HG03025 (cell line): Measurements from ENCODE around the gene MRPS2.
"Not testable (repeated sequence)": the region's sequence is repeated elsewhere in the genome, so short reads cannot be mapped to it uniquely, and the experiment has no call there.

Experiments
- ATAC-seq: cut with Tn5 transposase; IDR thresholded peaks from one replicate; pipeline ENCODE4 v1.9.1; 2021; ENCODE audit warnings: mild to moderate bottlenecking, moderate library complexity; ENCODE audit not compliant: unreplicated experiment, low FRiP score

MRPS2 gene

GRCh38 chr9:135526730-135527571 is 26.5 kb downstream of the MRPS2 start:
- no peak for ATAC-seq

- ATAC-seq: not testable (repeated sequence)
Measured at GRCh38 chr9:135528842-135529435, 28.5 kb downstream of the MRPS2 start.

DNA sequence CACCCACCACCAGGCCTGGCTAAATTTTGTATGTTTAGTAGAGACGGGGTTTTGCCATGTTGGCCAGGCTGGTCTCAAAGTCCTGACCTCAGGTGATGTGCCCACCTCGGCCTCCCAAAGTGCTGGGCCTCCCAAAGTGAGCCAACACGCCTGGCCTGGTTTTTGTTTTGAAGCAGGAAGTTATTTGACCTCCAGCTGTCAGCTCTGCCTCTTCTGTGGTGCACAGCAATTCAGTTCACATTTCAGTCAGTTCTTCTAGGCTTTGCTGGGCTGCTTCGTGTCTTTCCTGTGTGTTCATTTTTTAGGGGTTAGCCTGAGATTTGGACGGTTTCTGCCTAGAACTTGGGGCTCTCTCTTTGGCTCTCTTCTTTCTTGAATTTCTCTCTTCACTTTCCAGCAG is 29.7 kb downstream of the MRPS2 start:
- ATAC-seq: no peak

GRCh38 chr9:135531096-135531495 is 30.6 kb downstream of the MRPS2 start:
- ATAC-seq: no peak

DNA sequence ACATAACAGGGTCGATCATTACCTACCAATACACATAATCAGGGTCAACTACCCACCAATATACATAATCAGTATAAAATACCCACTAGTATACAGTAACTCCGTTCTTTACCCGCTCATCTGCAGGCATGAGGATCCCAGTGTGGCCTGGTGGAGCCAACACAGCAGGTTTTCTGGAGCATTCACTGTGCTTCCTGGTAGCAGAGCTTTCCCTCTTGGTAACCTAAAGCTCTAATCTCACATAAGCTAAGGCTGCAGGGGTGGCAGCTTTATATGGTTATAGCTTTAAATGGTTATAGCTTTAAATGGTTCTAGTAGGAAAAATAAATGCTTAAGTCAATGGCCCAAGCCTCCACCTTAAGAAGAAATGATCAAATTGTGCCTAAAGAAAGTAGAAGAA is 32.6 kb downstream of the MRPS2 start:
- ATAC-seq: no peak

GRCh38 chr9:135533674-135534073 is 33.2 kb downstream of the MRPS2 start:
- ATAC-seq: no peak

- not testable (repeated sequence) for ATAC-seq
Measured at GRCh38 chr9:135534192-135534711, 33.8 kb downstream of the MRPS2 start.

DNA sequence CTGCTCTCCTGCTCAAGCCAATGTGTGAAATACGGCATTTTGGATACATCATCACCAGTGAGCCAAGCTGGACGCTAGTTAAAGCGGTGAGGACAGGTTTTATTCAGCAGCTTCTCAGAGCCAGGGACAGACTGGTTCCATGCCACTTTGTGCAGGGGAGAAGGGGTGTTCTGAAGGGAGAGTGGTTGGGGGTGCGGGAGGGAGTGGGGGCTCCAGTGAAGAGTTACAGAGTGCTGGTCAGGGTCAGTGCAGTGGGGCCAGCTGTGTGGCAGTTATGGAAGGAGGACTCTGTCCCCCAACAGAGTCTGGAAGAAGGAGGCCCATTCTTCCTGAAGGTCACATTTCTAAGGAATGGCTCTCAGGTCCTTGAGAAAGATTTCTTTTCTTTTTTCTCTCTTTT is 34.3 kb downstream of the MRPS2 start:
- not testable (repeated sequence) for ATAC-seq

DNA sequence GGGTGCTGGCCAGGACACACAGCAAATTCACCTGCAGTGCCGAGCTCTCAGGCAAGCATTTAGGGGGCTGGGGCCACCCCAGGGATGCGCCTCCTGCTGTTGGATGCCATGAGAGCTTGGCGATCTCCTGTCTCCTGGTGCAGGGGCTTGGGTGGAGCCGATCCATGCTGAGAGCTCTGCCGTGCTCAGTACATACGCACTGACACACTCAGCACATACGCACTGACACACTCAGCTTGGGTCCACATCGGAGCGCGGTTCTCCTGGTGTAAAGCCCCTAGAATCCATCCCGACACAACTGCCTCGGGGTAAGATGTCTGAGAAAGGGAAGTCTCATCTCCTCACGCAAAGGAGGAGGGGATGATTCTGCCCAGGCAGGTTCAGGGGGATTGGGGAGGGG is 35.1 kb downstream of the MRPS2 start:
- not testable (repeated sequence) for ATAC-seq

DNA sequence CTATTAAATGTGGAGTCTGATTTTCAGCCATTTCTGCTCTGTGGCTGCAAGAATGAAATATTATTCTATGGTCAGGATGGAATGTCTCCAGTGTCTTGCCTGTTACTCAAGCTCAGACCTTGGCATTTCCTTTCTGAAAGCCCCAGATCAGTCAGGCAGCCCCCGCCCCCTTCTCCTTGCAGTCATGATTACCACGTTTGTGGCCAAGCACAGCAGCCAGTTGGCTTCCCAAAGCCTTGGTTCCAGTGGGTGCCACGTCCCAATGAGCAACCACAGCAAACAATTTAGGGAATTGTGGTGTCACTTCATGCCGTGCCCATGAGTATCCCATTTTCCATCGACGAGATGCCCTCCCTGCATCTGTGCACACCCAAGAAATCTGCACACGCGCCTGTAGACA is 35.7 kb downstream of the MRPS2 start:
- ATAC-seq: no peak

DNA sequence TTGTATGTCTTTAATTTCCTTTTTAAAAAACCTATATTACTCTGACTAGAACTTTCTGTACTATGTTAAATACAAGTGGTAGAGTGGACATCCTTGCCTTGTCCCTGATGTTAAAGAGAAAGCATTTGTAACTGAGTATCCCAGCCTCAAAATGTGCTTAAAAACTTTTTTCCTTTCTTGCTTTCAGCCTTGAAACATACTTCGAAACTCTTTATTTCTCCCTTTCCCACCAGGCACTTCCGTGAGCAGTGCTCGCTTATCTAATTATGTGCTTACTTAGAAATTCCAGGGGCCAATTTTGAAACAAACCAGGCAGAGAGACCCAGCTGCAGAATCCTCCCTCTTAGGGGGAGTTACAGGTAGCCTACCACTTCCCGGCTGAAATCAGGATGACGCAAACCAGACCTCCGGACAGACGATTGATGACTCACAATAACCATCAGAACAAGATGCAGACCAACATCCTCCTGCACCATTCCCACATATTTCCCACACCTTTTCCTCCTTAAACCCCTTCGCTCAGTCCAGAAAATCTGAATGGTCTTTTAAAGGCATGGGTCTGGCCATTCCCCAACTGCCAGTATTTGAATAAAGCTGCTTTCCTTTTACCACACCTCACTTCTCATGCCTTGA is 42.9 kb downstream of the MRPS2 start:
- not testable (repeated sequence) for ATAC-seq

GRCh38 chr9:135544981-135545635 is 44.6 kb downstream of the MRPS2 start:
- no peak for ATAC-seq

GRCh38 chr9:135545646-135546176 is 45.2 kb downstream of the MRPS2 start, which contains the start of gene OBP2A:
Gene OBP2A, plus strand, starts transcription at chr9:135546126. Its CDS starts 55 bp downstream, at chr9:135546181.
- ATAC-seq: not testable (repeated sequence)

DNA sequence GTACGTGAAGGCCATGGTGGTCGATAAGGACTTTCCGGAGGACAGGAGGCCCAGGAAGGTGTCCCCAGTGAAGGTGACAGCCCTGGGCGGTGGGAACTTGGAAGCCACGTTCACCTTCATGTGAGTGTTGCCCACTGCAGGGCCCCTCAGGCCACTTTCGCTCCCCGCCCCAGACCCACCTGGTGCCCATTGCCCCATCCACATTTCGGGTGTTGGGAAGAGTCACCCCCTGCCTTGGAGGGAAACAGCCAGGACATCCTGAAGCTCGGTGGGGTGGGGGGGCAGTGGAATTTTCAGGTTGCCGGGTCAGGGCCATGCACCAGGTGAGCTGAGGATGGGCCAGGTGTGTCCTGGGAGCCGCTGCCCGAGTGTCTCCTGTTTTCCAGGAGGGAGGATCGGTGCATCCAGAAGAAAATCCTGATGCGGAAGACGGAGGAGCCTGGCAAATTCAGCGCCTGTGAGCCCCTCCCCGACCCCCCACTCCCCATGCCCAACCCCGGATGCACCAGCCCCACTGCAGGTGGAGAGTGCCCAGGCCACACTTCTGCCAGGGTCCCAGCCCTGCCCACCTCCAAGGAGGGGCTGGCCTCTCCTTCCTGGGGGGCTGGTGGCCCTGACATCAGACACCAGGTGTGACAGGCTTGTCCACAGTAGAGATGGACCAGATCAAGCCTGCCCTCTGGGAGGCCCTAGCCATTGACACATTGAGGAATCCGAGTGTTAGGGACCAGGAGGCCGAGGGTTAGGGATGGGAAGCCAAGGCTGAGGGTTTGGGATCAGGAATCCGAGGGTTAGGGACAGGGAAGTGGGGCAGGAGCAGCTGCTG is 46.5 kb downstream of the MRPS2 start:
- ATAC-seq: not testable (repeated sequence)

DNA sequence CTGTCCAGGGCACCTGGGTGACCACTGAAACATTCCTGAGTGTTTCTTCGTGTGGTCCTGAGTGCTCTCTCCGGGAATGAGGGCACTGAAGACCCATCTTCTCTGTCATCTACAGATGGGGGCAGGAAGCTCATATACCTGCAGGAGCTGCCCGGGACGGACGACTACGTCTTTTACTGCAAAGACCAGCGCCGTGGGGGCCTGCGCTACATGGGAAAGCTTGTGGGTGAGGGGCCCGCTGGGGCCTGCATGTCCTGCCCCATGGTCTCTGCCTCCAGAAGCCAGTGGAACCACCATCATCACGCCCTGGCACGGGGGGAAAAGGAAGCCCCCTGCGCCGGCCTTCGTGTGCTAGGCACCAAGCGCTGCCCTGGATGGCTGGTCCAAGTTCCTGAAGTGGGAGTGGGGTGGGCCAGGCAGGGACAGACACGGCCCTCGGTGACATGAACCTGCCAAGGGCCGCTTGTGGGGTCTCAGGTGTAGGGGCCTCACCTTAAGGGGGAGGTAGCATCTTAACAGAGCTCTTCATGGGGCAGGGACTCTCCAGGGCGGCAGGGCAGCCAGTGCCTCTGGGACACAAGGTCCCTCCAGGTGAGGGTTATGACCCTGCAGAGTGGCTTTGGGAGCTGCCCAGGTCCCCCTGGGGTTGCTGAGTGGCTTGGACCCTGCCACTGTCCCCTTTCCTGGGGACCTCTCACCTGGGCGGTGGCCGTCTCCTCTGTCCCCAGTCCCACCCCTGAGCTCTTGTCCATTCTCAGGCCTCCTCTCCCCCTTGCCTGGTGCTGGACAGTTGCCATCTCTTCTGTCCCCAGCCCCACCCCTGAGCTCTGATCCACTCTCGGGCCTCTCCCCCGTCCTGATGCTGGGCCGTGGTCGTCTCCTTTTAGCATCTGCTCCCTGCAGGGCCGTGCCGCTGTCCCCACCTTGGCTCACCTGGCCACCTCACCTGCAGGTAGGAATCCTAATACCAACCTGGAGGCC is 47.6 kb downstream of the MRPS2 start:
- no peak for ATAC-seq

- not testable (repeated sequence) for ATAC-seq
Measured at GRCh38 chr9:135549478-135550343, 49.2 kb downstream of the MRPS2 start.

DNA sequence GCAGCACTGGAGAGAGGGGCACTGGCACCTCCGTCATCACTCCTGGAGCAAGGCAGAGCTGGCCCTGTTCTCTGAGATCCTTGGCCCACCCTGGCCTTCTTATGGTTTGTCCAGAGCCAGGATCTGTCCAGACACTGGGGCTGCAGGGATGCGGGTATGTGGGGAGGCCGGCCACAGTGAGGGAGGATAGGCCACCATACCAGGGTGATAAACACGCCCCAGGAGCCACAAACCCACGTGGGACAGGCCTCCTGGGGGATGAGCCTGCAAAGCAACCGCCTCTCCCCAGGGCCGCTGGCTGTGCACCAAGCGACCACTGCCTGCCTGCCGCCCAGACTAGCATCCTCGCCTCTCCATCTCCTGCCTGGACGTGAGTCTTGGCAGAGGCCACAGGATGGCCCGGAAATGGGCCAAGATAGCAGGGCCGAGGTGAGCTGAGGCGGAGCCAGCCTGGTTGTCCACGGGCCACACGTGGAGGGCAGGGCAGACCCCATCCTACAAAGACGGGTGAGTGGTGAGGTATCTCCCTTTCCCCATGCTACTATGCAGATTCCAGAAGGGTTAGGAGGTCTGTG is 49.9 kb downstream of the MRPS2 start:
- no peak for ATAC-seq
